ENCODE data around the gene SORCS1.

The SORCS1 gene

DNA sequence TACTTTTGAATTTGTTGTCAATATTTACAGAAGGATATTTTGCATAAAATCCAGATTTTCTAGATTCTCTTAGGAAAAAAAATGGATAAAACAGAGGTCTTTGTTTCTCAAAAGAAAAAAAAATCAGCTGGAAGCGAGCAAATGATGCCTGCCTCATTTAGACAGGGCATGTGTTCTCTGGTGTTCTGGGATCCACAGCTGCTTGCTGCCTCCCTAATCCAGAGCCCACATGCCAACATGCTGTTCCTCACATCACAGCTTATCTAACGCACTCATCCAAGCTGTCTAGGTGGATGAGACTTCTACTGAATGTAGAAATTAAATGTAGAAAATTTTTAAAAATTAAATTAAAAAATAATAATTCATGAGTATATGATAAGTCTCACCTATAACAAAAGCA, 630.1 kb downstream of the SORCS1 start:
- DNase-seq (ENCODE audit: low spot score), result no peak

DNA sequence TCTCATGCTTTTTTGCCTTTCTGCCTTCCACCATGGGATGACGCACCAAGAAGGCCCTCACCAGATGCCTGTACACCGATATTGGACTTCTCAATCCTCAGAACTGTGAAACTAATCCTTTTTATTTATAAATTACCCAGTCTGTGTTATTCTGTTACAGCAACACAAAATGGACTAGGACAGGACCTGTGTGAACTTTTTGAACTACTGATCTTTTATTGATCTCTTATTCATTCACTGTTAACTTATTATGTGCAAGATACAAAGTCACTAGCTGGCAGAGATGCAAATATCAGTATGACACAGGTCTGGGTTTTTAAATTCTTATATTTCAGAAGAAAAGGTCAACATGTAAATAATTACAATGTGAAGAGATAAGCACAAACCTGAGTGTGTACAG, 635.8 kb downstream of the SORCS1 start:
- DNase-seq (ENCODE audit: low spot score), result no peak

DNA sequence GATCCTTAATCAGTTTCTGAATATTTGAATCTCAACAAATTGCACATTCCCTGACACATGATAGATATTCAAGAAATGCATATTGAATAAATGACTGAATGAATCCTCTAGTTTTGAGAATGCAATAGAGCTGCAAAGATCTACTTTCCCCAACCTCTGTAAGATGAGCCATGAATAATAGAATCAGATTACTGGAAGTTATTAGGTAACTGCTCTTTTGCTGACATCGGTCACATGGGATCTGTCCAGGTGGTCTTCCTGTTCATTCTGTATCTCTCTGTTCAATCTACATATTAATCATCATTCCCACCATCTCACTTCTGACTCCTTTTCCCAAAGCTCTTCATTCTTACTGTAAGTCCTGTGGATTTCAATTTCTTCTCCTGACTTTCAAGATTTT, 638.7 kb downstream of the SORCS1 start:
- no peak for DNase-seq (ENCODE audit: low spot score)

Measured in HuH-7.5 (cell line).